CD14-positive monocyte (primary cell): ENCODE measurements around the gene ZNF576. TPM values are rescaled to one million over a fixed set of nuclear protein-coding genes. Genes with fewer than 3 reads are reported as not detected.

Experiments
- DNase-seq, 3 donors: peaks; one replicate each; pipeline ENCODE4 v3.0.0-alpha.2; 2011 to 2022
- H2AFZ ChIP-seq: 2 replicates; pipeline ENCODE4 v1.6.0; 2012; ENCODE audit warnings: mild to moderate bottlenecking, low read depth, low read length, inconsistent platforms; ENCODE audit not compliant: insufficient read depth, poor library complexity, severe bottlenecking
- H3K27ac ChIP-seq, 2 donors: 1 replicate in 1 of 2; 2 replicates in 1 of 2; pipeline ENCODE4 v1.5.1; 2012 to 2013; ENCODE audit warnings: low read length in 2 of 2, control low read depth in 1 of 2, inconsistent platforms in 1 of 2, low read depth in 1 of 2, mild to moderate bottlenecking in 1 of 2
- H3K27me3 ChIP-seq, 2 donors: one replicate each; pipeline versions ENCODE4 v1.6.0 to v1.6.1; 2011 to 2013; ENCODE audit warnings: low read length in 2 of 2; ENCODE audit not compliant: control insufficient read depth in 2 of 2, insufficient read depth in 2 of 2
- H3K36me3 ChIP-seq, 2 donors: replicated peaks in 1 of 2; 1 replicate in 1 of 2; 2 replicates in 1 of 2; pipeline versions ENCODE4 v1.5.1 to v1.6.1; 2012 to 2013; ENCODE audit warnings: low read length in 2 of 2, control low read depth in 1 of 2, inconsistent platforms in 1 of 2, mild to moderate bottlenecking in 1 of 2; ENCODE audit not compliant: insufficient read depth in 2 of 2, control insufficient read depth in 1 of 2
- H3K4me1 ChIP-seq, 2 donors: 1 replicate in 1 of 2; 2 replicates in 1 of 2; pipeline versions ENCODE4 v1.5.1 to v1.6.1; 2012 to 2013; ENCODE audit warnings: low read length in 2 of 2, control low read depth in 1 of 2, inconsistent platforms in 1 of 2, mild to moderate bottlenecking in 1 of 2, moderate library complexity in 1 of 2; ENCODE audit not compliant: insufficient read depth in 2 of 2, control insufficient read depth in 1 of 2
- H3K4me2 ChIP-seq: replicated peaks from 2 replicates; pipeline ENCODE3; 2012; ENCODE audit warnings: low read length, moderate library complexity, mild to moderate bottlenecking; ENCODE audit not compliant: poor library complexity, severe bottlenecking; ENCODE audit errors: extremely low read depth
- H3K4me3 ChIP-seq, 3 experiments: fragments of 200-600 bp in 1 of 3; sonication (generic) in 1 of 3; replicated peaks in 1 of 3; 1 replicate in 2 of 3; 2 replicates in 1 of 3; pipeline ENCODE4 v1.5.1; 2011 to 2013; ENCODE audit warnings: low read length in 3 of 3, mild to moderate bottlenecking in 3 of 3, control low read depth in 2 of 3, low read depth in 2 of 3, inconsistent platforms in 1 of 3, moderate library complexity in 1 of 3
- H3K79me2 ChIP-seq: 2 replicates; pipeline ENCODE4 v1.6.0; 2012; ENCODE audit warnings: mild to moderate bottlenecking, control low read depth, inconsistent platforms, low read length, moderate library complexity; ENCODE audit not compliant: insufficient read depth
- H3K9ac ChIP-seq: 2 replicates; pipeline ENCODE4 v1.6.0; 2017; ENCODE audit warnings: low read length, mild to moderate bottlenecking; ENCODE audit not compliant: insufficient read depth, poor library complexity, severe bottlenecking
- H3K9me3 ChIP-seq, 2 donors: replicated peaks in 1 of 2; 1 replicate in 1 of 2; 2 replicates in 1 of 2; pipeline versions ENCODE4 v1.5.1 to v1.6.1; 2012 to 2013; ENCODE audit warnings: low read length in 2 of 2, control low read depth in 1 of 2; ENCODE audit not compliant: control insufficient read depth in 1 of 2, insufficient read depth in 1 of 2
- H4K20me1 ChIP-seq: 2 replicates; pipeline ENCODE4 v1.6.0; 2012; ENCODE audit warnings: mild to moderate bottlenecking, low read length, control low read depth, moderate library complexity; ENCODE audit not compliant: insufficient read depth
- H3K27ac Mint-ChIP-seq, 7 donors: one replicate each; pipeline ENCODE4 v1.8.0; 2020; ENCODE audit warnings: mild to moderate bottlenecking in 7 of 7, mixed read lengths in 7 of 7, moderate library complexity in 6 of 7, inconsistent platforms in 2 of 7
- H3K27me3 Mint-ChIP-seq, 3 donors: one replicate each; pipeline ENCODE4 v1.8.0; 2021 to 2022; ENCODE audit warnings: low read depth in 3 of 3, mild to moderate bottlenecking in 3 of 3, mixed read lengths in 3 of 3, moderate library complexity in 3 of 3, inconsistent platforms in 1 of 3
- H3K36me3 Mint-ChIP-seq, 2 donors: one replicate each; pipeline ENCODE4 v1.8.0; 2020; ENCODE audit warnings: mixed read lengths in 2 of 2, inconsistent platforms in 1 of 2, mild to moderate bottlenecking in 1 of 2
- H3K4me1 Mint-ChIP-seq: one replicate; pipeline ENCODE4 v1.8.0; 2020; ENCODE audit warnings: mild to moderate bottlenecking, mixed read lengths
- H3K4me3 Mint-ChIP-seq, 2 donors: one replicate each; pipeline ENCODE4 v1.8.0; 2020; ENCODE audit warnings: mild to moderate bottlenecking in 2 of 2, mixed read lengths in 2 of 2, moderate library complexity in 1 of 2
- H3K9me3 Mint-ChIP-seq, 7 donors: one replicate each; pipeline ENCODE4 v1.8.0; 2020 to 2022; ENCODE audit warnings: mixed read lengths in 7 of 7, mild to moderate bottlenecking in 6 of 7, moderate library complexity in 6 of 7, inconsistent platforms in 2 of 7
- CTCF ChIP-seq: fragments of 200-600 bp; IDR thresholded peaks from one replicate; pipeline ENCODE4 v1.8.0; 2022; ENCODE audit warnings: antibody characterized with exemption, mild to moderate bottlenecking
- WGBS: methylation state at CpG from one replicate; pipeline ENCODE4 v1.1.5; 2013; ENCODE audit warnings: missing lambda C conversion rate; ENCODE audit not compliant: insufficient coverage; 5-methylcytosine and 5-hydroxymethylcytosine counted together
- intact Hi-C, 2 donors: fragments of 100-400 bp; cut with micrococcal nuclease; formaldehyde crosslinking; loops; one replicate each; pipeline versions ENCODE4 v1.15.0 to v1.15.1; 2023
- polyA plus RNA-seq, 3 donors: library from polyadenylated mRNA; depleted of rRNA in 1 of 3; unstranded in 2 of 3; stranded (reverse) in 1 of 3; fragments of 300-500 nt in 2 of 3; fragments of >200 nt in 1 of 3; fragmentation: Illumina TruSeq in 2 of 3; gene quantifications; 1 replicate in 2 of 3; 2 replicates in 1 of 3; pipeline ENCODE4 v1.2.3, GENCODE V29; 2012 to 2021

Gene ZNF576
- polyA plus RNA-seq, 3 donors: 3.6 to 8.4 (median 7.2) TPM

- WGBS: 98% methylated on average over 5 of the region's 6 CpGs
- intact Hi-C loops: no loop called here
- H3K27me3 Mint-ChIP-seq: peaks cover 0 to 5% (median 0%) of the 10 kb centered on the region in 3 donors
Measured at GRCh38 chr19:43616954-43617353, 20.6 kb downstream of the ZNF576 start.

GRCh38 chr19:43618921-43619261 is 22.5 kb downstream of the ZNF576 start:
- Histone ChIP-seq H3K9ac (peak overlapping the region; percentile 82), H3K9me3 (no peaks in the 10 kb centered on the region), H3K27ac (peak overlapping the region; percentile 78 to 89), H3K36me3 (no peaks in the 10 kb centered on the region), H3K79me2 (peaks cover 9% of the 10 kb centered on the region), H3K4me1 (peaks cover 16 to 17% of the 10 kb centered on the region in 2 donors), H4K20me1 (peaks cover 5% of the 10 kb centered on the region), H2AFZ (peak overlapping the region; percentile 96), H3K4me2 (peak overlapping the region; percentile 88), H3K4me3 (peak overlapping the region; percentile 66 to 84 (median 68)), H3K27me3 (no peaks in the 10 kb centered on the region)
- peaks cover 0 to 7% (median 3%) of the 10 kb centered on the region in 3 donors for H3K27me3 Mint-ChIP-seq
- WGBS: 1% methylated on average over 11 of the region's 14 CpGs
- peak overlapping the region; percentile 92 to 96 for H3K4me3 Mint-ChIP-seq
- intact Hi-C loops: loop anchor here in 1 of 2 donors (2.0 kb wide), 1 partner anchor 22 kb away; the partner anchor contains the start of genes IRGQ and ZNF576
- H3K36me3 Mint-ChIP-seq: peaks cover 5% of the 10 kb centered on the region in 2 donors
- peak in 1 of 3 donors; percentile 16 for DNase-seq
- H3K4me1 Mint-ChIP-seq: peaks cover 14% of the 10 kb centered on the region
- H3K9me3 Mint-ChIP-seq: peaks cover 0 to 1% (median 0%) of the 10 kb centered on the region in 7 donors
- no peak for TF ChIP-seq CTCF
- peak overlapping the region; percentile 87 to 96 (median 93) for H3K27ac Mint-ChIP-seq

More at GRCh38 chr19:43616954-43617353, 20.6 kb downstream of the ZNF576 start:
- Histone ChIP-seq H4K20me1 (no peaks in the 10 kb centered on the region), H3K4me1 (peaks cover 16 to 17% of the 10 kb centered on the region in 2 donors), H2AFZ (no peak overlapping the region), H3K27me3 (no peaks in the 10 kb centered on the region), H3K79me2 (peaks cover 9% of the 10 kb centered on the region), H3K9me3 (no peaks in the 10 kb centered on the region), H3K4me2 (no peak overlapping the region), H3K36me3 (no peaks in the 10 kb centered on the region), H3K9ac (no peak overlapping the region), H3K27ac (no peak overlapping the region), H3K4me3 (no peak overlapping the region)
- Mint-ChIP-seq H3K4me1 (peaks cover 12% of the 10 kb centered on the region), H3K4me3 (no peak overlapping the region), H3K36me3 (peaks cover 22 to 24% of the 10 kb centered on the region in 2 donors), H3K27ac (peak overlapping the region in 2 of 7 donors; percentile 28 to 30), H3K9me3 (peaks cover 0 to 6% (median 0%) of the 10 kb centered on the region in 7 donors)
- no peak for TF ChIP-seq CTCF
- no peak for DNase-seq
